IPS DF 19.7 (cell line): Measurements from ENCODE around the gene RASGRF1.
A peak's percentile ranks its signal among the peaks of the same experiment; 100 is the strongest.

Experiments
- DNase-seq: peaks from one replicate; pipeline ENCODE4 v3.0.0-alpha.2; 2013; ENCODE audit warnings: low read depth, low spot score

Gene RASGRF1

GRCh38 chr15:79067969-79068368 lies 22.6 kb downstream of the RASGRF1 start:
- no peak for DNase-seq

- no peak for DNase-seq
Observed at GRCh38 chr15:79067072-79067833, 23.3 kb downstream of the RASGRF1 start.

- no peak for DNase-seq
Observed at GRCh38 chr15:79066391-79067071, 24.0 kb downstream of the RASGRF1 start.

GRCh38 chr15:79065706-79066376 lies 24.7 kb downstream of the RASGRF1 start:
- DNase-seq, result no peak

GRCh38 chr15:79065361-79065705 lies 25.2 kb downstream of the RASGRF1 start:
- no peak for DNase-seq

GRCh38 chr15:79064496-79064895 lies 26.1 kb downstream of the RASGRF1 start:
- DNase-seq, result no peak

GRCh38 chr15:79060175-79060574 lies 30.4 kb downstream of the RASGRF1 start:
- peak; percentile 38 for DNase-seq

- DNase-seq, result no peak
Observed at GRCh38 chr15:79059081-79059572, 31.5 kb downstream of the RASGRF1 start.

- DNase-seq, result no peak
Observed at GRCh38 chr15:79058260-79058850, 32.2 kb downstream of the RASGRF1 start.

- no peak for DNase-seq
Observed at GRCh38 chr15:79057050-79057449, 33.5 kb downstream of the RASGRF1 start.

- no peak for DNase-seq
Observed at GRCh38 chr15:79054350-79054749, 36.2 kb downstream of the RASGRF1 start.

- DNase-seq, result no peak
Observed at GRCh38 chr15:79053894-79054293, 36.7 kb downstream of the RASGRF1 start.

GRCh38 chr15:79051941-79052731 lies 38.4 kb downstream of the RASGRF1 start:
- DNase-seq, result no peak

- no peak for DNase-seq
Observed at GRCh38 chr15:79051029-79051428, 39.6 kb downstream of the RASGRF1 start.

- DNase-seq, result no peak
Observed at GRCh38 chr15:79050341-79050740, 40.2 kb downstream of the RASGRF1 start.

- DNase-seq, result no peak
Observed at GRCh38 chr15:79049416-79049815, 41.2 kb downstream of the RASGRF1 start.

- no peak for DNase-seq
Observed at GRCh38 chr15:79047676-79048439, 42.7 kb downstream of the RASGRF1 start.

- DNase-seq, result no peak
Observed at GRCh38 chr15:79046691-79047404, 43.7 kb downstream of the RASGRF1 start.

GRCh38 chr15:79045041-79045440 lies 45.5 kb downstream of the RASGRF1 start:
- no peak for DNase-seq
